ENCODE data around the gene IFNA8.

DNA sequence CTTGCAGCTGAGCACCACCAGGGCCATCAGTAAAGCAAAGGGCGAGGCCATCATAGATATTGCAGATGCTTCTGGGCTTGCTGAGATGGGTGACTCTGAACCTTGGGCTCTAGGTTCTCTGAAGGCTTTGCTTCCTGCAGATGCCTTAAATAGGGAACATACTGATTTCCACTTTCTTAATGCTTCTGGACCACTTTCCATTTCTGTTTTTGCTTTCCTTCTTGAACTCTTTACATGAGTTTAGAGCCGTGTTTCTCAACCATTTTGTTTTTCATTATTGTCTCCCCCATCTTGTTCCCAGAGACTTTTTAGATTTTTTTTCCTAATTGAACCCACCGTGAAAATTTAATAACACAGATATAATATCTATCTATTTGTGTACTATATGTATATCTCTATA, 41.0 kb upstream of the IFNA8 start, which contains the start of gene IFNA13:
- TF ChIP-seq, protein P1, sequence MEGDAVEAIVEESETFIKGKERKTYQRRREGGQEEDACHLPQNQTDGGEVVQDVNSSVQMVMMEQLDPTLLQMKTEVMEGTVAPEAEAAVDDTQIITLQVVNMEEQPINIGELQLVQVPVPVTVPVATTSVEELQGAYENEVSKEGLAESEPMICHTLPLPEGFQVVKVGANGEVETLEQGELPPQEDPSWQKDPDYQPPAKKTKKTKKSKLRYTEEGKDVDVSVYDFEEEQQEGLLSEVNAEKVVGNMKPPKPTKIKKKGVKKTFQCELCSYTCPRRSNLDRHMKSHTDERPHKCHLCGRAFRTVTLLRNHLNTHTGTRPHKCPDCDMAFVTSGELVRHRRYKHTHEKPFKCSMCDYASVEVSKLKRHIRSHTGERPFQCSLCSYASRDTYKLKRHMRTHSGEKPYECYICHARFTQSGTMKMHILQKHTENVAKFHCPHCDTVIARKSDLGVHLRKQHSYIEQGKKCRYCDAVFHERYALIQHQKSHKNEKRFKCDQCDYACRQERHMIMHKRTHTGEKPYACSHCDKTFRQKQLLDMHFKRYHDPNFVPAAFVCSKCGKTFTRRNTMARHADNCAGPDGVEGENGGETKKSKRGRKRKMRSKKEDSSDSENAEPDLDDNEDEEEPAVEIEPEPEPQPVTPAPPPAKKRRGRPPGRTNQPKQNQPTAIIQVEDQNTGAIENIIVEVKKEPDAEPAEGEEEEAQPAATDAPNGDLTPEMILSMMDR (IDR thresholded peaks at IDR 0.05) = no peak
- TF ChIP-seq POLR2A (IDR thresholded peaks at IDR 0.05) (no peak), POLR2AphosphoS5 (IDR thresholded peaks at IDR 0.05) (no peak)
